Caco-2 (cell line): ENCODE data around the gene GASK1A. TPM values are rescaled to one million over a fixed set of nuclear protein-coding genes. Genes with fewer than 3 reads are reported as not detected.

Source experiments
- BruUV-seq: library from RNA; stranded (reverse); fragments of 400-500 nt; replicated peaks from 2 replicates; lab custom pipeline; 2021; lab: Mats Ljungman, UMichigan
- CTCF ChIA-PET: fragments of 300-600 bp; sonication (Branson Sonifier 250); formaldehyde crosslinking; loops from one replicate; lab custom pipeline; 2022; ENCODE audit warnings: antibody characterized with exemption; lab: Charles Lee
- POLR2A ChIA-PET: fragments of 300-600 bp; sonication (Branson Sonifier 250); formaldehyde crosslinking; loops from one replicate; lab custom pipeline; 2022; ENCODE audit warnings: antibody characterized with exemption; lab: Charles Lee
- DNase-seq, 2 experiments: peaks; one replicate each; pipeline versions ENCODE4 v3.0.0 to v3.0.0-alpha.2; 2020 to 2022
- H3K27me3 ChIP-seq: replicated peaks from 2 replicates; pipeline ENCODE4 v1.6.0; 2011; ENCODE audit warnings: low read length; ENCODE audit not compliant: control insufficient read depth, insufficient read depth
- H3K36me3 ChIP-seq: 2 replicates; pipeline ENCODE4 v1.5.1; 2011; ENCODE audit warnings: low read length; ENCODE audit not compliant: control insufficient read depth, insufficient read depth
- H3K4me1 ChIP-seq: fragments of 250-450 bp; sonication (Bioruptor Pico); 2 replicates; pipeline ENCODE4 v1.5.1; 2020; ENCODE audit warnings: mild to moderate bottlenecking
- H3K4me3 ChIP-seq: 2 replicates; pipeline ENCODE4 v1.5.1; 2011; ENCODE audit warnings: low read depth, mild to moderate bottlenecking, control low read depth, low read length
- H3K9me3 ChIP-seq: fragments of 250-450 bp; sonication (Bioruptor Pico); 2 replicates; pipeline ENCODE4 v1.5.1; 2020; ENCODE audit warnings: mild to moderate bottlenecking, moderate library complexity
- H3K27ac Mint-ChIP-seq: one replicate; pipeline ENCODE4 v1.8.0; 2022; ENCODE audit warnings: mixed read lengths; ENCODE audit not compliant: unreplicated experiment
- H3K27me3 Mint-ChIP-seq: one replicate; pipeline ENCODE4 v1.8.0; 2022; ENCODE audit warnings: mixed read lengths; ENCODE audit not compliant: insufficient read depth, unreplicated experiment
- H3K36me3 Mint-ChIP-seq: one replicate; pipeline ENCODE4 v1.8.0; 2022; ENCODE audit warnings: mild to moderate bottlenecking, mixed read lengths; ENCODE audit not compliant: insufficient read depth, unreplicated experiment
- H3K4me1 Mint-ChIP-seq: one replicate; pipeline ENCODE4 v1.8.0; 2022; ENCODE audit warnings: low read depth, mixed read lengths; ENCODE audit not compliant: unreplicated experiment
- H3K4me3 Mint-ChIP-seq: one replicate; pipeline ENCODE4 v1.8.0; 2022; ENCODE audit warnings: mild to moderate bottlenecking, moderate library complexity, mixed read lengths; ENCODE audit not compliant: unreplicated experiment
- H3K9me3 Mint-ChIP-seq: one replicate; pipeline ENCODE4 v1.8.0; 2022; ENCODE audit warnings: mixed read lengths; ENCODE audit not compliant: unreplicated experiment
- CTCF ChIP-seq, 2 experiments: fragments of 200-600 bp in 1 of 2; IDR thresholded peaks; 1 replicate in 1 of 2; 2 replicates in 1 of 2; pipeline versions ENCODE4 v1.5.1 to v1.8.0; 2011 to 2022; ENCODE audit warnings: antibody characterized with exemption in 1 of 2, control low read depth in 1 of 2, inconsistent platforms in 1 of 2, low read depth in 1 of 2, low read length in 1 of 2, mild to moderate bottlenecking in 1 of 2, moderate library complexity in 1 of 2; ENCODE audit not compliant: insufficient read depth in 1 of 2, severe bottlenecking in 1 of 2, unreplicated experiment in 1 of 2
- intact Hi-C: fragments of 100-400 bp; cut with micrococcal nuclease; formaldehyde crosslinking; loops from one replicate; pipeline ENCODE4 v1.10.0; 2022; ENCODE audit not compliant: unreplicated experiment
- total RNA-seq: library from RNA; stranded (reverse); gene quantifications from 2 replicates; pipeline ENCODE4 v1.2.3, GENCODE V29; 2022

Gene GASK1A
- total RNA-seq, 1 experiment from 2014 or later, result 0.16 TPM

- POLR2A ChIA-PET, result no interaction called here
- H3K4me3 Mint-ChIP-seq, result no peak overlapping the region
- H3K4me1 ChIP-seq, result no peaks in the 10 kb centered on the region
- H3K36me3 ChIP-seq, result no peaks in the 10 kb centered on the region
- no peak overlapping the region for H3K27ac Mint-ChIP-seq
- TF ChIP-seq CTCF (IDR thresholded peaks at IDR 0.05; ENCODE audit: insufficient read depth in 1 of 2, low read depth in 1 of 2, low read length in 1 of 2, severe bottlenecking in 1 of 2, unreplicated experiment in 1 of 2), result no peak
- H3K27me3 ChIP-seq, result no peaks in the 10 kb centered on the region
- peaks cover 7% of the 10 kb centered on the region for H3K27me3 Mint-ChIP-seq
- no TSS peak for BruUV-seq
- no peak overlapping the region for H3K4me3 ChIP-seq
- no peaks in the 10 kb centered on the region for H3K9me3 ChIP-seq
- intact Hi-C loops, result loop anchor here (5.0 kb wide), 2 partner anchors 124 to 1549 kb away; no protein-coding TSS in a partner anchor
- no peaks in the 10 kb centered on the region for H3K36me3 Mint-ChIP-seq
- CTCF ChIA-PET, result no interaction called here
- no peak for DNase-seq
- no peaks in the 10 kb centered on the region for H3K4me1 Mint-ChIP-seq
- no peaks in the 10 kb centered on the region for H3K9me3 Mint-ChIP-seq
Observed at GRCh38 chr3:42963269-42963668, 15.8 kb upstream of the GASK1A start.

- no TSS peak for BruUV-seq
- no peaks in the 10 kb centered on the region for H3K4me1 ChIP-seq
- CTCF ChIA-PET, result no interaction called here
- H3K27me3 ChIP-seq, result no peaks in the 10 kb centered on the region
- DNase-seq, result no peak
- H3K4me3 Mint-ChIP-seq, result no peak overlapping the region
- POLR2A ChIA-PET, result no interaction called here
- no peak overlapping the region for H3K27ac Mint-ChIP-seq
- no peak for TF ChIP-seq CTCF (IDR thresholded peaks at IDR 0.05; ENCODE audit: insufficient read depth in 1 of 2, low read depth in 1 of 2, low read length in 1 of 2, severe bottlenecking in 1 of 2, unreplicated experiment in 1 of 2)
- H3K9me3 ChIP-seq, result no peaks in the 10 kb centered on the region
- H3K27me3 Mint-ChIP-seq, result peaks cover 7% of the 10 kb centered on the region
- intact Hi-C loops, result loop anchor here (5.0 kb wide), 2 partner anchors 123 to 1548 kb away; no protein-coding TSS in a partner anchor
- H3K4me1 Mint-ChIP-seq, result no peaks in the 10 kb centered on the region
- H3K36me3 ChIP-seq, result no peaks in the 10 kb centered on the region
- H3K4me3 ChIP-seq, result no peak overlapping the region
- no peaks in the 10 kb centered on the region for H3K9me3 Mint-ChIP-seq
- no peaks in the 10 kb centered on the region for H3K36me3 Mint-ChIP-seq
Observed at GRCh38 chr3:42964266-42964665, 14.8 kb upstream of the GASK1A start.

GRCh38 chr3:42970557-42970956, 8.6 kb upstream of the GASK1A start:
- H3K27me3 Mint-ChIP-seq, result no peaks in the 10 kb centered on the region

More at GRCh38 chr3:42970557-42970956, 8.6 kb upstream of the GASK1A start:
- POLR2A ChIA-PET, result no interaction called here
- H3K4me3 ChIP-seq, result no peak overlapping the region
- TF ChIP-seq CTCF (IDR thresholded peaks at IDR 0.05; ENCODE audit: insufficient read depth in 1 of 2, low read depth in 1 of 2, low read length in 1 of 2, severe bottlenecking in 1 of 2, unreplicated experiment in 1 of 2), result no peak
- CTCF ChIA-PET, result no interaction called here
- DNase-seq, result no peak
- Mint-ChIP-seq H3K4me3 (no peak overlapping the region), H3K9me3 (peaks cover 27% of the 10 kb centered on the region), H3K27ac (no peak overlapping the region), H3K4me1 (no peaks in the 10 kb centered on the region), H3K36me3 (no peaks in the 10 kb centered on the region)
- H3K27me3 ChIP-seq, result no peaks in the 10 kb centered on the region
- intact Hi-C loops, result no loop called here
- no peaks in the 10 kb centered on the region for H3K36me3 ChIP-seq
- BruUV-seq, result no TSS peak
- H3K4me1 ChIP-seq, result no peaks in the 10 kb centered on the region
- peaks cover 12% of the 10 kb centered on the region for H3K9me3 ChIP-seq
